Measurements from ENCODE around the gene LRP3.

- no peak for TF ChIP-seq POLR2AphosphoS5 (IDR thresholded peaks at IDR 0.05; ENCODE audit: low read depth, low read length)
- TF ChIP-seq, protein P1, sequence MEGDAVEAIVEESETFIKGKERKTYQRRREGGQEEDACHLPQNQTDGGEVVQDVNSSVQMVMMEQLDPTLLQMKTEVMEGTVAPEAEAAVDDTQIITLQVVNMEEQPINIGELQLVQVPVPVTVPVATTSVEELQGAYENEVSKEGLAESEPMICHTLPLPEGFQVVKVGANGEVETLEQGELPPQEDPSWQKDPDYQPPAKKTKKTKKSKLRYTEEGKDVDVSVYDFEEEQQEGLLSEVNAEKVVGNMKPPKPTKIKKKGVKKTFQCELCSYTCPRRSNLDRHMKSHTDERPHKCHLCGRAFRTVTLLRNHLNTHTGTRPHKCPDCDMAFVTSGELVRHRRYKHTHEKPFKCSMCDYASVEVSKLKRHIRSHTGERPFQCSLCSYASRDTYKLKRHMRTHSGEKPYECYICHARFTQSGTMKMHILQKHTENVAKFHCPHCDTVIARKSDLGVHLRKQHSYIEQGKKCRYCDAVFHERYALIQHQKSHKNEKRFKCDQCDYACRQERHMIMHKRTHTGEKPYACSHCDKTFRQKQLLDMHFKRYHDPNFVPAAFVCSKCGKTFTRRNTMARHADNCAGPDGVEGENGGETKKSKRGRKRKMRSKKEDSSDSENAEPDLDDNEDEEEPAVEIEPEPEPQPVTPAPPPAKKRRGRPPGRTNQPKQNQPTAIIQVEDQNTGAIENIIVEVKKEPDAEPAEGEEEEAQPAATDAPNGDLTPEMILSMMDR (IDR thresholded peaks at IDR 0.05 in 2 of 3, conservative IDR thresholded peaks at IDR 0.05 in 1 of 3; ENCODE audit: borderline replicate concordance in 1 of 3, insufficient read depth in 1 of 3, low read depth in 2 of 3, low read length in 2 of 3), result no peak
- TF ChIP-seq SP1 (IDR thresholded peaks at IDR 0.05; ENCODE audit: low read depth), result no peak
These were observed 12.3 kb downstream of the LRP3 start for GRCh38 chr19:33206261-33207039.

Data from HCT116 (cell line).